GM21786 (cell line): ENCODE results near the gene TSEN54.
A peak's percentile ranks its signal among the peaks of the same experiment; 100 is the strongest.
"Not testable (repeated sequence)": the region's sequence is repeated elsewhere in the genome, so short reads cannot be mapped to it uniquely, and the experiment has no call there.

ENCODE experiments used
- ATAC-seq: cut with Tn5 transposase; IDR thresholded peaks from one replicate; pipeline ENCODE4 v1.9.1; 2021; ENCODE audit not compliant: unreplicated experiment

The TSEN54 gene

DNA sequence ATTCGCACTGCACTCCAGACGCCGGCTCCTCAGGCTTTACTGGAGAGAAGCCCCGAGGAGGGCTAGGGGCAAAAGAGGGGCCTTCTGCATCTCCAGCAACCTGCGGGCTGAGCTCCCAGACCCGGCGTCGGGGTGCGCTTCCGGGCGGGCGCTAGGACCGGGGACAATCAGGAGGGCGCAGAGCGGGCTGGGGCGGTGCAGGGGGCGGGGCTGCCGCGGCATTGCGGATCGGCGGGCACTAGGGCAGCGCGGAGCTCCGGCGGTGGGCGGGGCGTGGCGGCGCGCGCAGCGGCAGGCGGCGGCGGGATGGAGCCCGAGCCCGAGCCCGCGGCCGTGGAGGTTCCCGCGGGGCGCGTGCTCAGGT, at the start of gene TSEN54:
Gene TSEN54 (plus strand): TSS at position 274 of the 364 bp plus-strand sequence. CDS start 33 bp downstream, at position 307.
- ATAC-seq, result peak; percentile 72

DNA sequence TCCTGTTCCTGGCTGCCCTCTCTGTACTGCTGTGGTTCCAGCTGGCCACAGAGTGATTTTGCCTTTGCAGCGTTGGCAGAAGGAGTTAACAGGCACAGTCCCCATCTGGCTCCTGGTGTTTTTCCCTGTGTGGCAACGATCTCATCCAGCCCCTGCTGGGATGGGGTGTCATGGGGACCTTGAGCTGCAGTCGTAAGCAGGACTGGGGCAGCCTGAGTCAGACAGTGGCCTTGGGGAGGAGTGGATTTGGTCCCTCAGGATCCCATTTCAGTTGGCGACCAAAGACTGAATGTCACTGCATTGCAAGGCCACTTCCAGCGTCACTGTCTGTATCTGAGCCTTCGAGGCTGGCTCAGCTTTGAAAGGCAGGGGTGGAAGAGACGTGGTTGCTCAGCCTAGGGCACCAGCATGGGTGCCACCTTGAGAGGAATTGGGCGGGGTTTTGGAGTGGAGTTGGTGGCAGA, 48.0 kb upstream of the TSEN54 start:
- ATAC-seq, result no peak

DNA sequence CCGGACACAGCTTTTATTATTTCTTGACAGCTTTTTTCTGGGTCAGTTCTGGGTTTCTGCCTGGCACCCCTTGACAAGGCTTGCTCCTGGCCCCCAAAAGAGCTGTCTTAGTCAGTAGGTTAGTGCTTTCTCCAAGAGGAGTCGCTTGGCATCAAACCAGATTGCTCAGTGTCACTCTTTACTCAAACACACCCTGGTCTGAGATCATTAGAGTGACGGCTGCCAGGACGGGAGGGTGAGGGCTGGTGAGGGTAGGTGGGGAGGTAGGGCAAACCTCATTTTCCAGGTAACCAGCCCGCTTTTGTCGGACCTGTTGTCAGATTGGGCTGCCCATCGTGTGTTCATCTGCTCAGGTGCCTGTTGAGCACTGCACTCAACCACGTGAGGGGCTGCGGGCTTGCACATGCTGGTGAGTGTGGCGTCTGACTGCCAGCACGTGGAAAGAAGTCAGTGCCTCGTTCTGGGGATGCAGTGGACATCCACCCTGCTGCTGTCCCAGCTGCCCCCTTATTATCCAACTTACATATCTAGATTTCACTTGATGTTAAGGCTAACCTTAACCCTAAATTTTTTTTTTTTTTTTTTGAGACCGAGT, 47.5 kb upstream of the TSEN54 start:
- ATAC-seq, result no peak

DNA sequence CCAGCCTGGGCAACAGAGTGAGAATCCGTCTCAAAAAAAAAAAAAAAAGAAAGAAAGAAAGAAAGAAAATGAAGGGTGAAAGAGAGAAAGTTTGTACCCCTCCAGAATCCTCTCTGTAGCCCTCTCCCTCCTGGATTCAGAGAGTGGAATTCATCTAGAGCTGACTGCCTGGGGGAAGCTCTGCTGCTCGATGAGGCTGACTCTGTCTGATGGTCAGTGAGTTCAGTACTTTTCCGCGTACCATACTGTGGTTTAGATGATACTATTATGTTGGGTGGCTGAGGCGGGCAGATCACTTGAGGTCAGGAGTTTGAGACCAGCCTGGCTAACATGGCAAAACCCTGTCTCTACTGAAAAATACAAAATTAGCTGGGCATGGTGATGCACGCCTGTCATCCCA, 45.1 kb upstream of the TSEN54 start:
- no peak for ATAC-seq

- ATAC-seq, result no peak
Observed at GRCh38 chr17:75472119-75472518, 44.2 kb upstream of the TSEN54 start.

DNA sequence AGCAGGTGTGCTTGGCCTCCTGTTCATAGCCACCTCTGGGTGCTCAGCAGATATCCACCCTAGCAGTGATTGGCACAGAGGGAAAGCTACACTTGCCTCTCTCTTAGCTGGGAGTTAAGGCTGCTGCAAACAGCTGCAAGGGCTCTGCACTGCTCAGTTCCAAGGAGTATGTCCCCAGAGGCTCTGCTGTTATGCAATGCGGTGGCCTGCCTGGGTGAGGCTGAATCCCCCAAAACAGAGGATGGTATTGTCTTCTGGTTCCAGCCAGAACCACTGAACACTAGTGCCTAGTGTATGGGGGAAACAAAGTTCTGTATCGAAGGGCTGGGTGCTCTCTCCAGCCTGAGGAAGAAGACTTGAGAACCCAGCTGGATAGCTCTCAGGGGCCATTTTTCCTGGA, 43.1 kb upstream of the TSEN54 start:
- no peak for ATAC-seq

- ATAC-seq, result no peak
Observed at GRCh38 chr17:75474736-75475135, 41.6 kb upstream of the TSEN54 start.

GRCh38 chr17:75475144-75475835, 41.0 kb upstream of the TSEN54 start:
- ATAC-seq, result no peak

- ATAC-seq, result no peak
Observed at GRCh38 chr17:75475851-75476250, 40.5 kb upstream of the TSEN54 start.

DNA sequence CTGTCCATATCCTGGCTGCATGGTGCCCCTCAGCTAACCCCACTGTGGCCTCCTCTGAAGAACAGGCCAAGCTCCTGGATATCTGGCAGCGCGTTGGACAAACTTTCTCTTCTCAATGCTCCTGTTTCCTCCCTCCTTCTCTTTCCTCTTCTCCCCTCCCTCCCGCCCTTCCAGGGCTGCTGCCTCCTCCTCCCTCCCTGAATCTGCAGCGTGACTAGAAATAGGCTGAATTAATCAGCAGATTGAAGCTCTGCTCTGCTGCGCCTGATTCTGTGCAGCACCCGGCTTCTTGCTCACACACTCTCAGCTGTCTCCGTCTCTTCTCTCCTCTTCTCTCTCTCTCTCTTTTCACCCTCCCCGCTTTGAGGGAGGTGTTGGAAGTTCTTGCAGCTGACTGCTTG, 40.1 kb upstream of the TSEN54 start:
- no peak for ATAC-seq

DNA sequence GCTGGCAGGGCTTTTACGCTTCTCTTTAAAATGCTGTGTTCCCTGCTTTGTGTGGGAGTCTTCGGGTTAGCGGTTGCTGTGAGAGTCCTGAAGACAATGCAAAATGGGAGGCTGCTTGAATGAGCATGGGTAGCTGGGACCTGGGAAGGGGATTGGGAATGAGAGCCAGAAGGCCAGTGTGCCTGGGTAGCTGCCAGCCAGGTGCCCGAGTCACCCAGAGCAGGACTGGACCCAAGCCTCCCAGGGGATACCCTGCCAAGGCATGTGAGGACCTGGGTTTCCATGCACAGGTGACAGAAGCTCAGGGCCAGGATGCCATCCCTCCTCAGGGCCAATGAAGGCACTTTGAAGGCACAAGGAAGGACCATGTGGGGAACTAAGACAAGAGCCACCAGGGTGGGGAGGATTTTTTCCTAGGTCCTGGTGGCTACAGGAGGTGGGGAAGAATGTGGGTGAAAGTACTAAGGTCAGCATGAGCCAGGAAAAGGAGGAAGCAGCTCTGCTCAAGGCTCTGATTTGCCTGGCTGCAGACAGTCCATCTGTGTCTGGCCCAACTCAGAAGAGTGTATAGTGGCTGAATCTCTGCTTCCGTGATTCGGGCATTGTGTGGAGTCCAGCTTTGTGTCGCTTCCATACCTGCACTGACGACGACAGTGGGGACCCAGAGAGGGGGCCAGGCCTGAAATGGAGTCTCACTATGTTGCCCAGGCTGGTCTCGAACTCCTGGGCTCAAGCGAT, 39.4 kb upstream of the TSEN54 start:
- no peak for ATAC-seq

- not testable (repeated sequence) for ATAC-seq
Observed at GRCh38 chr17:75477490-75477862, 38.9 kb upstream of the TSEN54 start.

- no peak for ATAC-seq
Observed at GRCh38 chr17:75478508-75478907, 37.8 kb upstream of the TSEN54 start.

- ATAC-seq, result no peak
Observed at GRCh38 chr17:75480281-75480680, 36.0 kb upstream of the TSEN54 start.

DNA sequence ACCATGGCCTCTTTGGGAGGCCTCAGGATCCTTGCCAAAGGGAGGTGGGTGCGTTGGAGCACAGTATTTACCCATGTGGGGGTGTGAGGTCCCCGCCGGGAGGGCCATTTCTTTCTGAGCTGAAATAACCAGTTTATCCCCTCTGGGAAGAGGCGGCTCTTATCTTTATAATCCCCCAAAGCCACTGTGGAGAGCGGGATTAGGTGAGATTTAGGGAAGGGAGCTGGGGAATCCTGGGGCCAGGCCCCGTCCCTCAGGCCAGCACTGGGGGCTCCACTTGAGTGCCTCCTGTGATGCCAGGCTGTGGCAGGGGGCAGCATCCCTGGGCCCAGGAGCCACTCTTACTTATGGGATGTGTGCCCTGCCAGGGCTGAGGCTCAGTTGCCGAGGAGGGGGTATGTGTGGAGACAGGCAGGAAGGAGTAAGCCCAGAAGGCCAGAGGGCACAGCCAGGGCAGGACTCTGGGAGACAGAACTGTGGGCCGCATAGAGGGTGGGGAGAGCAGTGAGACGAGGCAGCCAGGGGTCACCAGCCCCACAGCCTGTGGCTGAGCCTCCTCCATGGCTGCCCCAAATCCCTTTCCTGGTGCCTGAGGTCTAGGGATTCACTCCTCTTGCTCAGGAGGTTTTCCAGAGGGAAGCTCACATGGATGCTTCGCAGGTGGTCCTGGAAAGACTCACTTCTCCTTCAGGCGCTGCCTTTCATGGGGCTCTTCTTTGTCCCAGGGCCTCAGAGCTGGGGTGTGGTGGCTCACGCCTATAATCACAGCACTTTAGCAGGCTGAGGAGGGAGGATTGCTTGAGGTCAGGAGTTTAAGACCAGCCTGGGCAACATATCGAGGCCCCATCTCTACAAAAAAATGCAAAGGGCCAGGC, 34.9 kb upstream of the TSEN54 start:
- ATAC-seq, result no peak

DNA sequence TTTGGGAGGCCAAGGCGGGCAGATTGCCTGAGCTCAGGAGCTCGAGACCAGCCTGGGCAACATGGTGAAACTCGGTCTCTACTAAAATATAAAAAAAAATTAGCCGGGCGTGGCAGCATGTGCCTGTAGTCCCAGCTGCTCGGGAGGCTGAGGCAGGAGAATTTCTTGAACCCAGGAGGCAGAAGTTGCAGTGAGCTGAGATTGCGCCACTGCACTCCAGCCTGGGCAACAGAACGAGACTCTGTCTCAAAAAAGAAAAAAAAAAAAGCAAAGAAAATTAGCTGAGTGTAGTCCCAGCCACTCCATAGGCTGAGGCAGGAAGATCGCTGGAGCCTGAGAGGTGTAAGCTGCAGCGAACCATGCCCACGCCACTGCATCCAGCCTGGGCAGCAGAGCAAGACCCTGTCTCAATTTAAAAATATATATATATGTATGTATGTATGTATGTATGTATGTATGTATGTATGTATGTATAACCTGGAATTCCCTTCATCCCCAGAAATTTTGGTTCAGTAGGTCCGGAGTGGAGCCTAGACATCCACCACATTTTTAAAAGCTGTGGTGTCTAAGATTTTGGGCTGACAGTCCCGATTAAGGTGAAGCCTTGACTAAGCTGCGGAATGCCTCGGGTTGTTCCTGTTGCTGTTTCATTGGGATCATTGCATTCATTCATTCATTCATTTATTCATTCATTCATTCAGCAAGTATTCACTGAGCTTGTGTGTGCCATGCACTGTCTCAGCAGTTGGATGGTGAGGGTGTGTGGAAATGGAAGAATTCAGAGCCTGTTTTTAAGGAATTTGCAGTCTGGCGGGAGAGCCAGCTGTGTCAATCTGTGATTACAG, 34.0 kb upstream of the TSEN54 start:
- ATAC-seq, result no peak

DNA sequence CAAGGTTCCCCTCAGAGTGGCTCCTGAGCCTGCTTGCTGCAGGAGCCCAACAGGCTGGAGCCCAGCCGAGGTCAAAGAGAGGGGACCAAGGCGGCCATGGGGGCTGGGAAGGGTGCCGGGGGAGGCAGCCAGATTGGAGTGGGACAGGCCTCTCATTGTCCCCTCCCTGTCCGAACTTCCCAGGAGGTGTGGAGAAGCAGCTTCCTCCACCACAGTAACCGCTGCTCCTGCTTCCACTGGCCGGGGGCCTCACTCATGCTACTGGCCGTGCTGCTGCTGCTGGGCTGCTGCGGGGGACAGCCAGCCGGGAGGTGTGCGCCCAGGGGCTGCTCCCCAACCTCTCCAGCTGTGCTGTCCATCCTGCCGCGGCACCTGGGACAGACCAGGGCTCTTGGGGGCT, 30.6 kb upstream of the TSEN54 start:
- no peak for ATAC-seq

DNA sequence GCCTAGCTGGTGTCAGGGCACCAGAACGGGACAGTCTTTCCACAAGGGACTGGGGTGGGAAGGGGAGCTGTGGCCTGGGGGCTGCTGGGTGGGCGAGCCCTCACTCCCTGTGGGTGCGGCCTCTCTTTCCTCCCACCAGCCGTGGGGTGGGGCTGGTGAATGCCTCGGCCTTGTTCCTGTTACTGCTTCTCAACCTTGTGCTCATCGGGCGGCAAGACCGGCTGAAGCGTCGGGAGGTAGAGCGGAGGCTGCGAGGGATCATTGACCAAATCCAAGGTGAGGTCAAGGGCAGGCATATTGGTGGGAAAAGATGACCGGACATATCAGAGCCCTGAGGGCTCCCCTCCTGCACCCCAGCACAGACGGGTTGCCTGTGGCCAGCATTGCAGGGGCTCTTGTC, 30.2 kb upstream of the TSEN54 start:
- no peak for ATAC-seq

- ATAC-seq, result no peak
Observed at GRCh38 chr17:75486951-75487350, 29.4 kb upstream of the TSEN54 start.

GRCh38 chr17:75487351-75488070, 28.8 kb upstream of the TSEN54 start:
- no peak for ATAC-seq
